ENCODE measurements around the gene TPK1. TPM values are rescaled to one million over a fixed set of nuclear protein-coding genes. Genes with fewer than 3 reads are reported as not detected.

Gene TPK1
- total RNA-seq, 2 donors from 2014 or later = 4.5 to 5.1 TPM

DNA sequence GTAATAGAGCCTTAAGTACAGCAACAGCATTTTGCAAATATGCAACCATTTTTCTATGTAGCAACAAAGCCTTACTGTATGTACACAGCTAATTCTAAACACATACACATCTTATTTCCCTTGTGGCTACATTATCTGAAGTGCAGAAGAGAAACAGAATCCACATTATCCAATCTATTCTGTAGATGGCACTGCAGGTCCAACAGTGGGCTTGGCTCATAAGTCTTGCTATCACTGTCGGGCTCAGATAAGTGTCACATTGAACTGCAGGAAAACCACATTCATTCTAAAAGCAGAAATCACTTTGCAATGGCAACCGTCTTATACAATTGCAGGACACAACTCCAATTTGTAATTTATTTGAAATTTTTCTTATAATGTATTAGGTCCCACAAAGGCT, 322.5 kb downstream of the TPK1 start:
- intact Hi-C loops (cut with DNase I) = loop anchor here (2.0 kb wide), 1 partner anchor 25 kb away; no protein-coding TSS in a partner anchor
- TF ChIP-seq, protein P1, sequence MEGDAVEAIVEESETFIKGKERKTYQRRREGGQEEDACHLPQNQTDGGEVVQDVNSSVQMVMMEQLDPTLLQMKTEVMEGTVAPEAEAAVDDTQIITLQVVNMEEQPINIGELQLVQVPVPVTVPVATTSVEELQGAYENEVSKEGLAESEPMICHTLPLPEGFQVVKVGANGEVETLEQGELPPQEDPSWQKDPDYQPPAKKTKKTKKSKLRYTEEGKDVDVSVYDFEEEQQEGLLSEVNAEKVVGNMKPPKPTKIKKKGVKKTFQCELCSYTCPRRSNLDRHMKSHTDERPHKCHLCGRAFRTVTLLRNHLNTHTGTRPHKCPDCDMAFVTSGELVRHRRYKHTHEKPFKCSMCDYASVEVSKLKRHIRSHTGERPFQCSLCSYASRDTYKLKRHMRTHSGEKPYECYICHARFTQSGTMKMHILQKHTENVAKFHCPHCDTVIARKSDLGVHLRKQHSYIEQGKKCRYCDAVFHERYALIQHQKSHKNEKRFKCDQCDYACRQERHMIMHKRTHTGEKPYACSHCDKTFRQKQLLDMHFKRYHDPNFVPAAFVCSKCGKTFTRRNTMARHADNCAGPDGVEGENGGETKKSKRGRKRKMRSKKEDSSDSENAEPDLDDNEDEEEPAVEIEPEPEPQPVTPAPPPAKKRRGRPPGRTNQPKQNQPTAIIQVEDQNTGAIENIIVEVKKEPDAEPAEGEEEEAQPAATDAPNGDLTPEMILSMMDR (IDR thresholded peaks at IDR 0.05) = peak in 1 of 4 experiments; percentile 40
- no peak for TF ChIP-seq POLR2A (IDR thresholded peaks at IDR 0.05)
- TF ChIP-seq POLR2AphosphoS5 (IDR thresholded peaks at IDR 0.05) = no peak
- 13% methylated on average over 2 of the region's 2 CpGs for WGBS

DNA sequence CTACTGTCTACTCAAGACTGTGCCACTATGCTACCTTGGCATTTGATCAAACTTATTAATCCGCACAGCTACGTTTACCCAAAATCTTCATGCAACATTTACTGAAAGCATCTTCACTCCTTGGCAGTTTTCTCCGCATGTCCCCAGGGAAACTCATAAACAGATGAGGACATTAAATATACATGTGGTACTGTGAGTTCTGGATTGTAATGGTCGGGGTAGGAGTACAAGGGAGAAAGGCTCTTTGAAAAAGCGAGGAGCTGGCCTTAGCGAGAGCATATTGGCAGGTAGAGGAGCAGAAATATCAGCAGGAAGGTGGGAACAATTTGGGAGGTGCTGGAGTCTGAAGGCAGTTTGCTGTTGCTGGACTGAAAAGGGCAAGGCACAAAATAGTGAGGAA, 325.2 kb downstream of the TPK1 start:
- 67% methylated on average over 6 of the region's 6 CpGs for WGBS
- Histone ChIP-seq H3K9me3 (no peaks in the 10 kb centered on the region), H3K27me3 (replicated peaks; ENCODE audit: insufficient read depth) (no peaks in the 10 kb centered on the region), H3K27ac (no peak overlapping the region), H3K4me1 (replicated peaks) (no peaks in the 10 kb centered on the region), H3K4me3 (no peak overlapping the region), H3K36me3 (no peaks in the 10 kb centered on the region)
- TF ChIP-seq POLR2A (IDR thresholded peaks at IDR 0.05) (no peak), POLR2AphosphoS5 (IDR thresholded peaks at IDR 0.05) (no peak)
- TF ChIP-seq, protein P1 (IDR thresholded peaks at IDR 0.05) = no peak
- no peak for DNase-seq (ENCODE audit: low spot score)
- intact Hi-C loops (cut with DNase I) = no loop called here

More for the DNA sequence above, 322.5 kb downstream of the TPK1 start:
- Histone ChIP-seq H3K9me3 (no peaks in the 10 kb centered on the region), H3K4me1 (replicated peaks) (no peaks in the 10 kb centered on the region), H3K4me3 (no peak overlapping the region), H3K27me3 (replicated peaks; ENCODE audit: insufficient read depth) (no peaks in the 10 kb centered on the region), H3K36me3 (no peaks in the 10 kb centered on the region), H3K27ac (no peak overlapping the region)
- no peak for DNase-seq (ENCODE audit: low spot score)

DNA sequence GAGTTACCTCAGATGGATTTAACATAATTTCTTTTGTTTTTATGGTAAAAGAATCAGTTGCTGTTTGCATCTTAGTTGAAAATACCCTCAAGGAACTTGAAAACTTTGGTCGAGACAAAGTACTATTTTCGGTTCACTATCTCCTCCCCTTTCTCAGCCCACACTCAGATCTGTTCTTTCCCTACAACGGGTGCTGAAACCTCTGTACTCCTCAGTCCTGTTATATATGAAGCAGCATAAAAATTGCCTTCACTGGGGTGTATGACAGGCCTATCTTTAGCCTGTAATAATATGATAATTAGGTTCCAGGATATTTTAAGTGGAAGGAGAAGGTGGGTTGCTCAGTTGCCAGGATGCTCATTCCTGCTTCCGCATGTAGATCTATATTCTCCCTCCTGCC, 327.2 kb downstream of the TPK1 start:
- no peaks in the 10 kb centered on the region for H3K36me3 ChIP-seq
- H3K4me1 ChIP-seq (replicated peaks) = no peaks in the 10 kb centered on the region
- no peaks in the 10 kb centered on the region for H3K27me3 ChIP-seq (replicated peaks; ENCODE audit: insufficient read depth)
- no peak overlapping the region for H3K27ac ChIP-seq
- no peak overlapping the region for H3K4me3 ChIP-seq
- H3K9me3 ChIP-seq = no peaks in the 10 kb centered on the region
- TF ChIP-seq POLR2A (IDR thresholded peaks at IDR 0.05) = no peak
- TF ChIP-seq POLR2AphosphoS5 (IDR thresholded peaks at IDR 0.05) = no peak
- TF ChIP-seq, protein P1 (IDR thresholded peaks at IDR 0.05) = no peak
- no peak for DNase-seq (ENCODE audit: low spot score)
- WGBS = 76% methylated on average over 4 of the region's 4 CpGs
- intact Hi-C loops (cut with DNase I) = no loop called here

DNA sequence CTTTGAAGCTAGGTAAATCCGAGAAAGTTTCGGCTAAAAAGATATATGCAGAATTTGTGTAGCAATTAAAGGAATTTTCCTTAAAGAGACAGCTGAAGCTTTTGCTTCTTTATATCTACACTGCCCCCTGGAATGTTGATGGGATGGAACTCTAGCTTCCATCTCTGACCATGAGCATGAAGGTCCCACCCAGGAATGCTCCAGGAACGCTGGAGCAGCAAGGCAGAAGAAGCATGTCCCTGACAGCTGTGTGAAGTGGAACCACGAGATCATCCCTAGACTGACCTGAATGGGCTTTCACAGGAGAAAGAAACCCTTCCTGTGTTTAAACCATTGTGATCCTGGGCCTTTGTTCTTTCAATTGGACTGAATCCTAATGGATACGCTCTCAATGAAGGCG, 332.6 kb downstream of the TPK1 start:
- no peak for DNase-seq (ENCODE audit: low spot score)
- TF ChIP-seq POLR2A (IDR thresholded peaks at IDR 0.05) = no peak
- TF ChIP-seq POLR2AphosphoS5 (IDR thresholded peaks at IDR 0.05) = no peak
- TF ChIP-seq, protein P1 (IDR thresholded peaks at IDR 0.05) = no peak
- no peaks in the 10 kb centered on the region for H3K27me3 ChIP-seq (replicated peaks; ENCODE audit: insufficient read depth)
- no peak overlapping the region for H3K27ac ChIP-seq
- no peaks in the 10 kb centered on the region for H3K36me3 ChIP-seq
- no peaks in the 10 kb centered on the region for H3K4me1 ChIP-seq (replicated peaks)
- no peak overlapping the region for H3K4me3 ChIP-seq
- H3K9me3 ChIP-seq = no peaks in the 10 kb centered on the region
- 82% methylated on average over 6 of the region's 6 CpGs for WGBS
- intact Hi-C loops (cut with DNase I) = no loop called here

DNA sequence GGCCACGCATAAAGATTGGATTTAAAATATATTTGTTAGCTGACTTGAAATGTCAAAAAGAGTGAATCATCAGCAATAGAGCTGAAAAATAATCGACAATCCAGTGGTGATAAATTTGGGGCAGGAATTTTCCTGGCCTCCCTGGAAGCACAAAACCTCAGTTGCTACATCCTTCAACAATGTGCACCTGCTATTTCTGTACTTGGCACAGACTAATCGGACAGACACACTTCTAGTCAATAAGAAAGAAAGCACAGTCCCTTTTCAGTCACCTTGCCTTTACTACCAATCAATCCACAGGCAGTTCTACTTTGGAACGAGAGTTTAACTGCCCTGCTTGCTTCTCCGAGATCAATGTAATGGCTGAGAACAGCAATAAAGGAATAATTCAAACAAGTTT, 335.6 kb downstream of the TPK1 start:
- intact Hi-C loops (cut with DNase I) = no loop called here
- 44% methylated on average over 5 of the region's 5 CpGs for WGBS

More for the DNA sequence above, 335.6 kb downstream of the TPK1 start:
- Histone ChIP-seq H3K36me3 (no peaks in the 10 kb centered on the region), H3K9me3 (no peaks in the 10 kb centered on the region), H3K4me3 (no peak overlapping the region), H3K27ac (no peak overlapping the region), H3K4me1 (replicated peaks) (no peaks in the 10 kb centered on the region), H3K27me3 (replicated peaks; ENCODE audit: insufficient read depth) (no peaks in the 10 kb centered on the region)
- DNase-seq (ENCODE audit: low spot score) = no peak
- TF ChIP-seq, protein P1 (IDR thresholded peaks at IDR 0.05) = no peak
- TF ChIP-seq POLR2AphosphoS5 (IDR thresholded peaks at IDR 0.05) (no peak), POLR2A (IDR thresholded peaks at IDR 0.05) (no peak)
